ENCODE measurements around the gene SELENOV. TPM values are rescaled to one million over a fixed set of nuclear protein-coding genes. Genes with fewer than 3 reads are reported as not detected.

Gene SELENOV
- total RNA-seq, 1 donor, result not detected

DNA sequence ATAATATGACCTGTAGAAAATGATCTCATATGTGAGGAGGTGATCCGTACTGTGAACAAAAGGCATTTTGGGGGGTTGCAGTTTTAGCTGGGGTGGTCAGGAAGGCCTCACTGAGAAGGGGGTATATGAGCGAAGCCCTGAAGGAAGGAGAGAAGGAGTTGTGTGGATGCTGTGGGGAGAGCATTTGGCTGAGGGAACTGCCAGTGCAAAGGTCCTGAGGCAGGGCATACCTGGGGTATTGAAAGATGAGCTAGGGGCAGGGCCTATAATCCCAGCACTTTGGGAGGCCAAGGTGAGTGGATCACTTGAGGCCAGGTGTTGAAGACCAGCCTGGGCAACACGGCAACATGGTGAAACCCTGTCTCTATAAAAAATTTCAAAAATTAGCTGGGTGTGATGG, 2.5 kb downstream of the SELENOV start:
- DNase-seq (ENCODE audit: low read depth in 2 of 3, low spot score in 2 of 3), result no peak

DNA sequence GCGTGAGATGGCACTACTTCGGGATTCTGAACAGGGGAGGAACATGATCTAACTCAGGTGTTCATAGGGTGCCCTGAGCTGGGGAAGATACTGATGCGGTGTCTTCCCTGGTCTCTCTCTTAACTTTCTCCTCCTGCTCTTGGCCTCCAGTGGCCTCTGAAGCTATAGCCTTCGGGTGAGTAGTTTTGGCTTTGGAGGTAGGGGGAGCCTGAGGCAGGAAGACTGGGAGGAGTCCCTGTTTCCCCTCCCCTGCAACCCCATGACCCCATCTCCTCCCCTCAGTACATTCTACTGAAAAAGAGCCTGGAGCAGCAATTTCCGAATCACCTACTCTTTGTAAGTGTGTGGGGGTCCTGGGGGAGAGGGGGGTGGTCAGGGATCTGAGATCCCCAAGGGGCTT, 3.5 kb downstream of the SELENOV start:
- no peak for DNase-seq (ENCODE audit: low read depth in 2 of 3, low spot score in 2 of 3)

DNA sequence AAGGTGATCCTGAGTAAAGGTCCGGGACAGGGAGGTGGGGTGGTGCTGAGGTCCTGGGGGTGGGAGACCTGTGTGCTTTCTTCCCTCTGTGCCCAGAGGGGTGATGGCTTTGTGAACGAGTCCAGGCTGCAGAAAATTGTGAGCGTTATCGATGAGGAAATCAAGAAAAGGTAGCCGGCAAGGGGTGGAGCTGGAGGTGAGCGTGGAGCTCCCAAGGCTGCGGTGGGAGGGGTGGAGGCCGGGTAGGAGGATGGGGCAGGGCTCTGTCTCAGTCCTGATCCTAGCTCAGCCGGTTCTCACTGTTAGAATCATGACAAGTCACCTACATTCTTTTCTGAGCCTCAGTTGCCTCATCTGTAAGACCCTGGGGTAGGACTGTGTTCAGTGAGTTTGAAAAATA, 4.0 kb downstream of the SELENOV start:
- DNase-seq (ENCODE audit: low read depth in 2 of 3, low spot score in 2 of 3), result no peak

DNA sequence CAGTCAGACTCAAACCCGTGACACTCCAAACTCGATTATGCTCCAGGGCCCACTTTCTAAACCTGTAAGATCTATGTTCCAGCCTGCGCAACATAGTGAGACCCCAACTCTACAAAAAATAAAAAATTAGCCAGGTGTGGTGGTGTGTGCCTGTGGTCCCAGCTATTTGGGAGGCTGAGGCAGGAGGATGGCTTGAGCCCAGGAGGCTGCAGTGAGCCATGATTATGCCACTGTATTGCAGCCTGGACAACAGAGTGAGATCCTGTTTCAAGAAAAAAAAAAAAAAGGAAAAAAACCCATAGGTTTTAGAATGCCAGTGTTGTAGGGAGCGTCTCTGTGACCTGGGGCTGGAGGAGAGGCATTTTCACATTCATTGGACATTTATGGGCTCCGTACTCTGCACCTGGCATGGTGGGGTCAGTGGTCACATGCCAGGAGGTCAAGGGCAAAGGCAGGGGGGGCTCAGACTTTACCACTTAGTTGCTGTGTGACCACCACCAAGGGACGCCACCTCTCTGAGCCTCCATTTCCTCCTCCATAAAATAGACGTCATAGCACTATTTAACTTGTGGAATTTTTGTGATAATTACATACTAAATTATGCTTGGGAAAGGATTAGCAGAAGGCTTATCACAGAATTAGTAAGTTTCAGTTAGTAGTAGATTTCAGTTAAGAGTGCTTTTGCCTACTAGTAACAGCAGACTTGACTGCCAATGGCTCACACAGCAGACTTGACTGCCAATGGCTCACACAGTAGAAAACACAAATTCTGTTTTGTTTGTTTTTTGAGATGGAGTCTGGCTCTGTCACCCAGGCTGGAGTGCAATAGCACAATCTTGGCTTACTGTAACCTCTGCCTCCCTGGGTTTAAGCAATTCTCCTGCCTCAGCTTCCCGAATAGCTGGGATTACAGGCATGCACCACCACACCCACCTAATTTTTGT, 5.9 kb downstream of the SELENOV start:
- DNase-seq (ENCODE audit: low read depth in 2 of 3, low spot score in 2 of 3), result no peak

DNA sequence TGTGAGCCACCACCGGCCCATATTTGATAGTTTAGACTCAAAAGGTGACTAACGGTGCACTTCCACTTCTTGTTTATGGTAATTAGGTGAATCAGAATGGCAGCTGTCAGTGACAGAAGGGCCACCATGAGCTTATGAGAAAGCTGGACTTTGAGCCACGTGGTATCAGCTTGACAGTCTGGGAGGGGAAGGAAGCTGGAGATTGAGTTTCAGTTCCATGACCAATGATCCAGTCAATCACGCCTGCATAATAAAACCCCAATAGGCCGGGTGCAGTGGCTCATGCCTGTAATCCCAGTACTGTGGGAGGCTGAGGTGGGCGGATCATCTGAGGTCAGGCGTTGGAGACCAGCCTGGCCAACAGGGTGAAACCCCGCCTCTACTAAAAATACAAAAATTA, 9.6 kb downstream of the SELENOV start:
- no peak for DNase-seq (ENCODE audit: low read depth in 2 of 3, low spot score in 2 of 3)

DNA sequence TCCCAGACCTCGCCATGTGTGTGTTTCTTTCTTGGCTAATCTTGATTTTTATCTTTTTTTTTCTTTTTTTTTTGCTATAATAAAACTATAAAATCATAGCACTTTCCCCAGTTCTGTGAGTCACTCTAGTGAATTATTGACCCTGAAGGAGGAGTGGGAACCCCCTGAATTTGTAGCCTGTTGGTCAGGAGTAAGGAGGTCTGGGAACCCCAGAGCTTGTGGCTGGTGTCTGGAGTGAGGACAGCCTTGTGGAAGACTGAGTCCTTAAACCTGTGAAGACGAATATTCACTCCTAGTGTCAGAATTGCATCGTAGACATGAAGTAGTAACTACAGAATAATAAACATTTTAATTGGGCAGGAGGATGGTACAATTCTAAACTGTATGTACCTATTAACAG, 10.3 kb downstream of the SELENOV start:
- no peak for DNase-seq (ENCODE audit: low read depth in 2 of 3, low spot score in 2 of 3)

DNA sequence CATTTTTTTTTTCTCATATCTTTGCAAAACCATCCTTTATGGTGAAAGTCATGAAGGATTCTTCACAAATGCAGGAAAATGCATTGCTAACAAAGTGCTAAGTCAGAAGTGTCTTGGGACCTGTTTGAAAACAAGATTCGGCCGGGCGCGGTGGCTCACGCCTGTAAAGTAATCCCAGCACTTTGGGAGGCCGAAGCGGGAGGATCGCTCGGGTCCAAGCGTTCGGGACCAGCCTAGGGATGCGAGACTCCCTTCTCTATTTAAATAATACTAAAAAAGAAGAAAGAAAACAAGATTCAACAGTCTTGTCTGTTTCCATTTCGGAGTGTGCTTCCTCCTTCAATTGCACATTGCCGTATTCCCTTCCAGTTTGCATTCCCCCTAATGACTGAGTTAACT, 16.9 kb downstream of the SELENOV start:
- no peak for DNase-seq (ENCODE audit: low read depth in 2 of 3, low spot score in 2 of 3)

DNA sequence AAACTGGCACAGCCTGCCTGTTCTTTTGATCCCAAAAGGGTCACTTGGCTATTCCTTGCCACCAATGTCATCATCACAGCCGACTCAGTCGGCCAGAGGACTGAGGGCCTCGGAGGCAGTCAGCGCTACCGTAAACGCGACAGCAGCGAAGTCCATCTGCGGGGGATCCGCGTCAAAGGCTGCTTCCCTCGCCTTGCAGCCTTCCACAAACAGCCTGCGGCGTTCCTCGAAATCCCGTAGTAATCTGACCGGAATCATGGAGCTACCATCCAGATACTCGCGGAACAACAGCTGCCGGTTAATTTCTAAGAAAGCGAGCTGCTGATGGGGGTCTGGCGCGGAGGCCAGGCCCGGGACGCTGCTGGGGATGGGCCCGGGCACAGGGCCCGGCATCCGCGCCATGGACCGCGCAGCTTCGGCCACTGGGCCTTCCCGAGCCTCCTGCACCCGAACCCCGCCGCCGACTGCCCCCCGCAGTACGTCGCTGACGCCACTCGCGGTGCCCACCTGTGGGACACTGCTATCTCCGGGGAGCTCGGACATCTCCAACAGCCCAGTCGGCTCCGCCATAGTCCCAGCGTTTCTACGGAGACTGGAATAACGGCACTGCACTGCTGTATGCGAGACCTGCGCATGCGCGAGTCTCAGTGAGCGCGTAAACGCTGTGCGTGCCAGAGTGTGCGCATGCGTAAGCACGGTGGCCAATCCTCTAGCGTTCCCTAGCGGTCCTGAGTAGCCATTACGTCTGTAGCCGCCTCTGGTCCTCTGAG, 17.5 kb downstream of the SELENOV start, which contains the start of gene EID2B:
Gene EID2B, minus strand, starts transcription at position 620 of the 770 bp plus-strand sequence. Its CDS starts 50 bp downstream, at position 570.
- DNase-seq (ENCODE audit: low read depth in 2 of 3, low spot score in 2 of 3), result peak; percentile 95 to 100 (median 97)

DNA sequence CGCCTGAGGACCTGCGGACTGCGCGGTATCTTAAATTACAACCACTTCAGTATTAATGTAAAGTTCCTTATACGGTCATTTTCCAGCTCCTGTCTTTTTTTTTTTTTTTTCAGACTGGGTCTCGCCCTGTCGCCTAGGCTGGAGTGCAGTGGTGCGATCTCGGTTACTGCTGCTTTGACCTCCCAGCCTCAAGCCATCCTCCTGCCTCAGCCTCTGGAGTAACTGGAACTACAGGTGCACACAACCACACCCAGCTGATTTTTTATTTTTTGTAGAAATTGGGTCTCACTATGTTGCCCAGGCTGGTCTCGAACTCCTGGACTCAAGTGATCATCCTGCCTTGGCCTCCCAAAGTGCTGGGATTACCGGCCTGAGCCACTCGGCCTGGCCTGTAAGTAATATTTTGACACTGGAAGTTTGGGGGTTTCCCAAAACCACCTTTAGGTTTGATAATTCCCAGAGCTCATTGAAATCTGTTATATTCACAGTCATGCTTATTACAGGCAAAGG, 18.1 kb downstream of the SELENOV start:
- no peak for DNase-seq (ENCODE audit: low read depth in 2 of 3, low spot score in 2 of 3)

DNA sequence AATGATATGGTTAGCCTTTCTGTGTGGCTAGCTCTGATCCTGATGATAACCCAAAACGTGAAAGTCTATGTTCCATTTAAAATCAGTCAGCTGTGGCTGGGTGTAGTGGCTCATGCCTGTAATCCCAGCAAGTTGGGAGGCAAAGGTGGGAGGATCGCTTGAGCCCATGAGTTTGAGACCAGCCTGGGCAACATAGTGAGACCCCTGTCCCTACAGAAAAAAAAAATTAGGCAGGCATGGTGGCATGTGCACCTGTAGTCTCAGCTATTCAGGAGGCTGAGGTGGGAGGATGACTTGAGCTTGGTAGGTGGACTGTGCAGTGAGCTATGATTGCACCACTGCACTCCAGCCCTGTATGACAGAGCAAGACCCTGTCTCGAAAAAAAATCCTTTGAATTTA, 18.9 kb downstream of the SELENOV start:
- DNase-seq (ENCODE audit: low read depth in 2 of 3, low spot score in 2 of 3), result no peak

DNA sequence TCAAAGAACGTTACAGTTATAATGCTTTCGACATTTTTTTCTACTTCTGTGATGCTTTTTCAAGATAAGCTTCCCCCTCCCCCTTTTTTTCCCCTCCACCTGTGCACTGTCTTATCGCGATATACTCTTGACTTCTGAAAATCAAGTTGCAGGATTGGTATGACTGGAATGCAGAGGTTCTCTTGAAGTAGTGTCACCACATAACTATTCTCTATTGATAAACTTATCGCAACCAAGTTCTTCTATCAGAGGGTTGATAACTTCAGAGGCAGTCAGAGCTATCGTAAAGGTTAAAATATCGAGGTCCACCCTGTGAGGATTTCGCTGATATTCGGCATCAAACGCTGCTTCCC, 24.2 kb downstream of the SELENOV start:
- DNase-seq (ENCODE audit: low read depth in 2 of 3, low spot score in 2 of 3), result no peak

DNA sequence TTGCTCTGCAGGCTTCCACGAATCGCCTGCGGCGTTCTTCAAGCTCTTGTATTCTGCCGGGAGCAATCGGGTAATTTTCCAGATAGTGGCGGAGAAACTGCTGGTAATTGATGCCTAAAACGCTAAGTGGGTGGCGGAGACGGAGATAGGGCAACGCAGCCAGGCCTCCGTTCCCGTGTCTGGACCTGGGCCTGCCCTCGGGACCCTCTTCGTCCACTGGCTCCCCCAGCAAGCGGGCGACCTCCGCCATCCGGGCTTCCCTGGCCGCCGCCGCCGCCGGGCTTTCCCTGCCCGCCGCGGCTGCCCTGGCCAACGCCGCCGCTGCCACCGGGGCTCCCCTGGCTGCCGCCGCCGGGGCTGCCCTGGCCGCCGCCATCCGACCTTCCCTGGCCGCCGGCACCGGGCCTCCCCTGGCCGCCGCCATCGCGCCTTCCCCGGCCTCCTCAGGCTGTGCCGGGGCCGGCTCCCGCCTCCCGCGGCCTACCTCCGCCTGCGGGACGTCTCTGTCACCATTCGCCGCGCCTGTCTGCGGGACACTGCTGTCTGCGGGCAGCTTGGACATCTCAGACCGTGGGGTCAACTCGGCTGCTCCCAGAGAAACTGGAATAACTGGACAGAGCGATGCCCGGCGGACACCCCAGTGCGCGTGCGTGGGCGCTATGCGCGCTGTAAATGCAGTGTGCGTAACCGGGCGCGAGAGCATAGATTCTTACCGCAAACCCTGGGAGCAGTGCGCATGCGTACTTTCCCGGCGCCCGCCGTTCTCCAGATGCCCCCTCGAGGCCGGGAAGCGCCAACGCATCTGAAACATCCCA, 24.8 kb downstream of the SELENOV start, which contains the start of gene EID2:
Gene EID2, minus strand, starts transcription at position 644 of the 815 bp plus-strand sequence. Its CDS starts 82 bp downstream, at position 562.
- peak; percentile 91 to 92 (median 92) for DNase-seq (ENCODE audit: low read depth in 2 of 3, low spot score in 2 of 3)

DNA sequence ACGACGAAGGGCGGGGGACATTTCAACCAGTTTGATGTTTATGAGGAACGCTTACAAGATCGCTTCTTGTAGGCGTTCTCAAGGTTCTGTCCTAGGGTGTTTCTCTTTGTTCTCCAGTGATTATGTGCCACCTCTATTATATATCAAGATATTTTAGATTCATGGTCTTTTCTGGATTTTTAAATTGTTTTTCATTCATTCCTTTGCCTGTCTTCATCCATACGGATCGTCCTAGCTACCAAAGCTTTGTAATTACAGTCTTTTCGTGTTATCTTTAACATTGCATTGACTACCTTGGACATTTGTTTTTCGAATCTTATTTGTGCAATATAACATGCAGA, 25.4 kb downstream of the SELENOV start:
- no peak for DNase-seq (ENCODE audit: low read depth in 2 of 3, low spot score in 2 of 3)

DNA sequence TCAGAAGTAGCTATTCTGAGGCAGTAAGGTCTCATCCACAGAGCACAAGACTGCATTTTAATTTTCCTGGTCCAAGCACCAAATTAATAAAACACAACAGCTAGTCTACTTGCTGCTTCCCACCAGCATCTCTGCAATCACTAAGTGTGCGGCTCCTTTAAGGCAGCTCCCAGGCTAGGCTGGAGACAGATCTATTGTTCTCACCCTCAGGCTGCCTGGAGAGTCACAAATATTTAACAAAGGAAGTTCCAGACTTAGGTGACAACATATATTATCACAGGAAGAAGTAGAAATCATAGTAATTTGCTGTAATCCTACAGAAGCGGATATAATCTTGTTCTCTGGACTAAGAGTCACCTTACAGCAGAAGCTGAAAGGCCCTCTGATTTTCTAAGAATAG, 27.3 kb downstream of the SELENOV start:
- DNase-seq (ENCODE audit: low read depth in 2 of 3, low spot score in 2 of 3), result no peak

DNA sequence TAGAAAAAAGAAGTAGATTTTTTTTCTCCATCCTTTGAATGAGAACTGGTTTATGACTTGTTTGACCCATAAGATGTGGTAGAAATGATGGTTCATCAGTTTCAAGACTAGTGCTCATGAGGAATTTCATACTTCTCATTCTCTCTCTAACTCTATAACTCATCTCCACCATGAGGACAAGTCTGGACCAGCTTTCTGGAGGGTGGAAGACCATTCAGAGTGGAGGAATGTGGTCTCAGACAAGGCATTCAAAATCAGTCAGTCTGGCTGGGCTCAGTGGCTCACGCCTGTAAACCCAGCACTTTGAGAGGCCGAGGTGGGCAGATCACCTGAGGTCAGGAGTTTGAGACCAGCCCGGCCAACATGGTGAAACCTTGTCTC, 28.5 kb downstream of the SELENOV start:
- no peak for DNase-seq (ENCODE audit: low read depth in 2 of 3, low spot score in 2 of 3)

DNA sequence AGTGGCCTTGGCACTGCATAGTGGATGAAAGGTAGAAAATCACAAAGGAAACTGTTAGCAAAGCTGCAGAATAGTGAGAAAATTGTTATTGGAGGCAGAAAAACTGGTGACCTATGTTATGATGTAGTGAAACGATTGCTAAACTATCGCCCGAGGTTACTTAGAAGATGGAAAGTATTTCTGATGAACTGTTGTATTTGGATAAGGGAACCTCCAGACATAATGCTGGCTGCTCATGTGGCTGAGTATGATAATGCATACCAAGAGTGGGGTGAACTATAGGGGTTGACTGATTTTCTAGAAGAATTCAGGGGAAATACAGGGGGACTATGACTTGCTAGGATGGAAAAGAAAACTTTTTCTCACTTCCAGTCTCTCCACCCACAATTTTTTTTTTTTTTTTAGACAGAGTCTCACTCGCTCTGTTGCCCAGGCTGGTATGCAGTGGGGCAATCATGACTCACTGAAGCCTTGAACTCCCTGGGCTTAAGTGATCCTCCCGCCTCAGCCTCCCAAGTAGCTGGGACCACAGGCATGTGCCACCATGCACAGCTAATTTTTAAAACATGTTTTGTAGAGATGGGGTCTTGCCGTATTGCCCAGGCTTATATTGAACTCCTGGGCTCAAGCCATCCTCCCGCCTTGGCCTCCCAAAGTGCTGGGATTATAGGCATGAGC, 29.4 kb downstream of the SELENOV start:
- DNase-seq (ENCODE audit: low read depth in 2 of 3, low spot score in 2 of 3), result no peak

DNA sequence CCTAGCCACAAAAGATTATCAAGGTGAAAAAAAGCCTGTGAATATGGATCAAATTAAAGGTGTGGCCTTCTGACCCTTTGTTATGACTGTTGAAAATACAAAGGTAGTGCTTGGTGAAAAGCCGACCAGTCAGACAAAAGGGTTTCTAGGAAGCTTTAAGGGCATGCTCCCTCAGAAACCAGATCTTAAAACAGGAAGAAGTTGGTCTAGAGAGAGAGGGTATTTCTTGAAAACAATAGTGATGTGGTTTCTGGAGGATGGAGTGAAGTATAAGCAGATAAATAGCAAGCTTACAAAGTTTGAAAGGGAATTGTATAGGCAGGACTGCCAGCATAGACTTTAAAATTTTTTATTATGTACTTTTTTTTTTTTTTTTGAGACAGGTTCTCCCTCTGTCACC, 30.0 kb downstream of the SELENOV start:
- DNase-seq (ENCODE audit: low read depth in 2 of 3, low spot score in 2 of 3), result no peak

DNA sequence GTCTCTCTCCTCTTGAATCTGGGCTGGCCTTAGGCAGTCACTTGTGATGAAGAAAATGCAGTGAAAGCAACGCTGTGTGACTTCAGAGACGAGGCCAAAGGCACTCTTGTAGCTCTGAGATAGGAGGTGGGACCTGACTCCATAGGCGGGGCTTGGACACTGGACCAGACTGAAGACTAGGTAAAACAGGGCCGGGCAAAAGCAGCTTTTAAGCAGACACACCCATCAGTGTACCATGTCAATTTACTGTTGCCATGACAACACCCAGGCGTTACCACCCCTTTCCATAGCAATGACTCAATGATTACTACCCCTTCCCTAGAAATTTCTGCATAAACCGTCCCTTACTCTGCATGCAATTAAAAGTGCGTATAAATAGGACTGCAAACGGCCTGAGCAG, 31.7 kb downstream of the SELENOV start:
- DNase-seq (ENCODE audit: low read depth in 2 of 3, low spot score in 2 of 3), result no peak

DNA sequence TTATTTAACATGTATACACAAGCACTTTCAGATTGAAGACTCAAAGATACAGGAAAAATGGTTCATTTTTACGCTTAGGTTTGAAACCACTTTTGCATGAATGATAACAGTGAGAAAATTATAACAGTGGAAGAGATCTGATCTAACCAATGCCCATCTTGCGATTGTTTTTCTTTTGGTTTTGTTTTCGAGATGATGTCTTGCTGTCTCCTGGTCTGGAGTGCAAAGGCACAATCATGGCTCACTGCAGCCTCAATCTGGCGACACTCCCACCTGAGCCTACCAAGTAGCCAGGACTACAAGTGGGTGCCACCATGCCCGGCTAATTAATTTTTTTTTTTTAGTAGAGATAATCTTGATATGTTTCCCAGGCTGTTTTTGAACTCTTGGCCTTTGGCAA, 35.3 kb downstream of the SELENOV start:
- no peak for DNase-seq (ENCODE audit: low read depth in 2 of 3, low spot score in 2 of 3)

DNA sequence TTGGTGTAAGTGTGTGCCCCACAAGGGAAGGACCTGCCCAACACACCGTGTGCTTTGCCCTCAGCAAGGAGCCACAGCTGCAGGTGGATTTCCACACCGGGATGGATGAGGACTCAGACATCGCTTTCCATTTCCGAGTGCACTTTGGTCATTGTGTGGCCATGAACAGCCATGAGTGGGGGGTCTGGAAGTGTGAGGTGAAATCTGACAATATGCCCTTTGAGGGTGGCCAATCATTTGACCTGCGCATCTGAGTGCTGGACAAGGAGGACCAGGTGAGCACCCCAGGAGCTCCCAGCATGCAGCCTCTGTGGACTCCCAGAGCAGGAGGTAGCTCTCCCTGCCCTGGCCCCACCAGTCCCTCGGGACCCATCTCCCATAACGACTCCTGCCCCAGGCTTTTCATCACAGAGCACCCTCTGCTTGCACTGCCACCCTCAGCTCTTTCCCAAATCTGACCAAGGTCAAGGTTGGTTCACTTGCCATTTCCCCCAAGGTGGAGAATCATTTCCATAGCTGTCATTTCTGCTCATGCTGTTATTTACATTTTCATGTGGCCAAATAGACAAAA, 38.2 kb downstream of the SELENOV start:
- no peak for DNase-seq (ENCODE audit: low read depth in 2 of 3, low spot score in 2 of 3)

Measured in hematopoietic multipotent progenitor cell (in vitro differentiated cells).